Activated naive CD4-positive, alpha-beta T cell treated with anti-CD3 and anti-CD28 coated beads, Interleukin-2, amount 10 ng/mL, durations not matched to agents 7 days and 5 days (primary cell): ENCODE measurements around the gene SPNS2.

ENCODE experiments used
- CTCF ChIA-PET: fragments of 350-600 bp; sonication (Branson Sonifier 250); formaldehyde crosslinking; loops from one replicate; lab custom pipeline; 2021; ENCODE audit warnings: antibody characterized with exemption; lab: Charles Lee
- DNase-seq: peaks from one replicate; pipeline ENCODE4 v3.0.0-alpha.2; 2020
- H3K27ac Mint-ChIP-seq: one replicate; pipeline ENCODE4 v1.8.0; 2021; ENCODE audit warnings: mild to moderate bottlenecking, moderate library complexity, mixed read lengths
- H3K27me3 Mint-ChIP-seq: one replicate; pipeline ENCODE4 v1.8.0; 2021; ENCODE audit warnings: mild to moderate bottlenecking, mixed read lengths
- H3K36me3 Mint-ChIP-seq: one replicate; pipeline ENCODE4 v1.8.0; 2021; ENCODE audit warnings: mixed read lengths
- H3K4me1 Mint-ChIP-seq: one replicate; pipeline ENCODE4 v1.8.0; 2021; ENCODE audit warnings: mixed read lengths
- H3K4me3 Mint-ChIP-seq: one replicate; pipeline ENCODE4 v1.8.0; 2021; ENCODE audit warnings: mild to moderate bottlenecking, moderate library complexity, mixed read lengths
- H3K9me3 Mint-ChIP-seq: one replicate; pipeline ENCODE4 v1.8.0; 2021; ENCODE audit warnings: mixed read lengths

The SPNS2 gene

DNA sequence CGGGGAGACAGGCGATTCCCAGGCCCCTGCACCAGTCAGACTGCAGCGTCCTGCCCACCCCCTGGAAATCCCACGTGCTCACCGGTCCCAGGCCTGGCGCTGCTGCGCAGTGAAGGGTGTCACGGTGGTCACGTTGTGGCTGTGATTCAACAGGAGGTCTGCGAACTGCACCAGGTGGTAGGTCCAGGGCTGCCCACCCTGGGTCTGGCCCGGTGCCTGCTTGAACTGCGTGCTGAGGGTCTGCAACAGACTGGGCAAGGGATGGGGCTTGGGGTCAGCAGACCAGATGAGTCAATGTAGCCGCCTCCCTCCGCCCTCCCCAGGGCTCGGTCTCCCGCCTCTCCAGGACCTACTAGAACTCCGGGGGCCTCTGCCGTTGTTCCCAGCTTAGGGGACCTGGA is 49.4 kb downstream of the SPNS2 start:
- Mint-ChIP-seq H3K27ac (no peak overlapping the region), H3K36me3 (peaks cover 18% of the 10 kb centered on the region), H3K4me1 (no peaks in the 10 kb centered on the region), H3K27me3 (no peaks in the 10 kb centered on the region), H3K4me3 (no peak overlapping the region), H3K9me3 (no peaks in the 10 kb centered on the region)
- DNase-seq: no peak
- CTCF ChIA-PET: no interaction called here

DNA sequence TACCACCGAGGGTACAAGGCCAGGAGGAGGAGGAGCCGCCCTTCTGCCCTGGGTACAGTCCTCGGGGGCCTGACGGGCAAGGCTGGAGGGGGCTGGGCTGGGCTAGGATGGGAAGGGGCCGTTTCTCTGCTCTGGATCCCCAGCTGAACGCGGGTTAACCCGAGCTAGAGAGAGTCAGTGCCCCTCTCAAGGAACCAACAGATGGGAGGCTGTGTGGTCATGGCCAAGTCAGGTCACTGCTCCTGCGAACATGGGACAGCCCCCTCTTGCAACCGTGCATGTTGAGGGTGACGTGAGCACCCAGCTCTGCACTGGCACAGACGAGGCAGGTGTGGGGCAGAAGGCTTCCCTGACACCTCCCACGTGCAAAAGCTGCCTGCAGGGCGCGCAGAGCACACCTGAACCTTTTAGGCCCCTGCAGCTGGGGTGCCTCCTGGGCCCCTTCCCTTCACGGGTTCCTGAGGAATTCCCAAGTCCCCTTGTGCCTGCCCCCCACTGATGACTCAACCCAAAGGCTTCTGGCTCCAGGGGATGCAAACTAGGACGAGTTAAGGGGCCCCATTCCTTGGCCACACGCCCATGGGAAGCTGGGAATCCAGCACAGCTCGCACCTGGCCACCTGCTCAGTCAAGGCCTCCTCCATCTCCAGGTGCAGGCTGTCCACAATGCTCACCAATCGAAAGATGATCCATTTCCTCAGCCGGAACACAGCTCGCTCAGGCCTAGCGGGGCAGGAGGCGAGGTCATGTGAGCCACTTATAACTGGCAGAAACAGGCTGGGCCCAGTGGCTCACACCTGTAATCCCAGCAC is 50.2 kb downstream of the SPNS2 start:
- Mint-ChIP-seq H3K27ac (no peak overlapping the region), H3K4me3 (no peak overlapping the region), H3K4me1 (peaks cover 5% of the 10 kb centered on the region), H3K36me3 (peaks cover 20% of the 10 kb centered on the region), H3K27me3 (no peaks in the 10 kb centered on the region), H3K9me3 (no peaks in the 10 kb centered on the region)
- CTCF ChIA-PET: no interaction called here
- DNase-seq: no peak

DNA sequence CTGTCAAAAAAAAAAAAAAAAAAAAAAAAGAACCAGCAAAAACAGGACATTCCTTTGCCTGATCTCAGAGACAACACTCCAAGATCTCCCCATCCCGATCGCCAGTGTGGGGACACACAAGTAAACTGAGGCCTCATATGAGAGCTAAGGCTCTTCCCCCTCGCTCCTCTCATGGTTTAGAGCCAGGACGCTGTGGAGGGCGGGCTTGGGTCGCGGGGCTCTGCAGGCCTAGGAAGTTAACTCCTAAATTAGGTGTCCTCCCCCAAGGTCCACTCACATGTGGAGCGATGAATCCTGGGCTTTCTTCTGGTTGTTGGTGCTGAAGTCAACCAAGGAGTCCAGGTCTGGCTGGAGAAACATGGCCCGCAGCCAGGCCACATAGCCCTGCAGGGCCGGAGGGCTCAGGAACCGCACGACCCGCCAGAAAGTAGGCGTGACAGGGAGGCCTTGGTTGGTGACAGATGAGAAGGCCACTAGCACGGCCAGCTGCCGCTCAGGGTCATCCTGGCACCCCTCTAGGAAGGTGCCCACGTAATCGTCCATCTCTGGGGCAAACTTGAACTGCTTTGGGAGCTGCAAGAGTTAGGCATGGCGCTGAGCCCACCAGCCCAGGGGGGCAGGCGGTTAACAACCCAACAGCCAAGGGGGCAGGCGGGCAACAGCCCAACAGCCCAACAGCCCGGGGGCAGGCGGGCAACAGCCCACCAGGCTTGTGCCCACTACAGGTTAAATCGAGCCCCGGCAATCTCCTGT is 51.3 kb downstream of the SPNS2 start:
- no peaks in the 10 kb centered on the region for H3K9me3 Mint-ChIP-seq
- CTCF ChIA-PET: interaction anchor here (3.6 kb wide), 1 partner anchor 17 kb away, joined by 15 read pairs; no protein-coding TSS in a partner anchor
- no peak for DNase-seq
- H3K27ac Mint-ChIP-seq: no peak overlapping the region
- H3K36me3 Mint-ChIP-seq: peaks cover 25% of the 10 kb centered on the region
- no peaks in the 10 kb centered on the region for H3K27me3 Mint-ChIP-seq
- no peak overlapping the region for H3K4me3 Mint-ChIP-seq
- H3K4me1 Mint-ChIP-seq: peaks cover 14% of the 10 kb centered on the region

DNA sequence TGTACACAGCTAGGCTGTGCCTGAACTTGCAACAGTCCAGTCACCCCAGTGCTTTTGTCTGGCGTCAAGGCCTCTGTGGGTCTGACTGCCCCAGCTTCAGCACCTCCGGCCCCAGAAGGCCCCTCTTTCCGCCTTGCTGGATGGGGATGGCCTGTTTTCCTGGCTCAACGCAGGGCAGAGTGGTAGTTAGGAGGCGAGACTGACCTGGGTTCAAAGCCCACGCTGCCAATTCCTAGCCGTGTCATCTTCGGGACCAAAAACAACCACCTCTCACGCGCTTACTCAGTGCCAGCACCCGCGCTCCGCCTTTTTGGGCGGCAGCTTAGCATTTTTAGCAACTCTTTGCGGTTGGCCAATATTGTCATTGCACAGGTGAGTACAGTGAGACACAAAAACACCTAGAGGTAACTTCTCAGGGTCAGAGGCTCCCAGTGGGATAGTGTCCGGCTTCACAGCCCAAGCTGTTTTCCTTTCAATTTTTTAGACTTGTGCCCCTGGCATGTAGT is 51.9 kb downstream of the SPNS2 start:
- Mint-ChIP-seq H3K9me3 (no peaks in the 10 kb centered on the region), H3K27ac (no peak overlapping the region), H3K36me3 (peaks cover 25% of the 10 kb centered on the region), H3K4me1 (peaks cover 18% of the 10 kb centered on the region), H3K27me3 (no peaks in the 10 kb centered on the region), H3K4me3 (no peak overlapping the region)
- no peak for DNase-seq
- CTCF ChIA-PET: interaction anchor here (3.6 kb wide), 1 partner anchor 16 kb away, joined by 15 read pairs; no protein-coding TSS in a partner anchor

DNA sequence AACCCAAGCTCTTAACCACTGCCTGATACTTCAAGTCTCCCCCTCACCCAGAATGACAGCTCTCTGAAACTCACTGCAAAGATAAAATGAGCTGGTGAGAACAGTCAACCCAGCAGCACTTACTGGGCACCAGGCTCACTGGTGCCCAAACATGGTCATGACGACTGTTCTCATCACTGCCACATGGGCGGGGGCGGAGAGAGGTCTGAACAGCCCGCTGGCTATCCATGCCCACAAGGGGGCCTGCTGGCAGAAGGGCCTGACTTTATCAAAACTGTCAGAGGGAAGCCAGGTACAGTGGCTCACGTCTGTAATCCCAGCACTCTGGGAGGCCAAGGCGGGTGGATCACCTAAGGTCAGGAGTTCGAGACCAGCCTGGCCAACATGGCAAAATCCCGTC is 52.5 kb downstream of the SPNS2 start:
- Mint-ChIP-seq H3K4me1 (peaks cover 24% of the 10 kb centered on the region), H3K27me3 (no peaks in the 10 kb centered on the region), H3K36me3 (peaks cover 25% of the 10 kb centered on the region), H3K9me3 (no peaks in the 10 kb centered on the region), H3K27ac (no peak overlapping the region), H3K4me3 (no peak overlapping the region)
- CTCF ChIA-PET: interaction anchor here (0.7 to 3.6 kb wide), 2 partner anchors 14 to 16 kb away, joined by 3 to 15 read pairs; no protein-coding TSS in a partner anchor
- no peak for DNase-seq

DNA sequence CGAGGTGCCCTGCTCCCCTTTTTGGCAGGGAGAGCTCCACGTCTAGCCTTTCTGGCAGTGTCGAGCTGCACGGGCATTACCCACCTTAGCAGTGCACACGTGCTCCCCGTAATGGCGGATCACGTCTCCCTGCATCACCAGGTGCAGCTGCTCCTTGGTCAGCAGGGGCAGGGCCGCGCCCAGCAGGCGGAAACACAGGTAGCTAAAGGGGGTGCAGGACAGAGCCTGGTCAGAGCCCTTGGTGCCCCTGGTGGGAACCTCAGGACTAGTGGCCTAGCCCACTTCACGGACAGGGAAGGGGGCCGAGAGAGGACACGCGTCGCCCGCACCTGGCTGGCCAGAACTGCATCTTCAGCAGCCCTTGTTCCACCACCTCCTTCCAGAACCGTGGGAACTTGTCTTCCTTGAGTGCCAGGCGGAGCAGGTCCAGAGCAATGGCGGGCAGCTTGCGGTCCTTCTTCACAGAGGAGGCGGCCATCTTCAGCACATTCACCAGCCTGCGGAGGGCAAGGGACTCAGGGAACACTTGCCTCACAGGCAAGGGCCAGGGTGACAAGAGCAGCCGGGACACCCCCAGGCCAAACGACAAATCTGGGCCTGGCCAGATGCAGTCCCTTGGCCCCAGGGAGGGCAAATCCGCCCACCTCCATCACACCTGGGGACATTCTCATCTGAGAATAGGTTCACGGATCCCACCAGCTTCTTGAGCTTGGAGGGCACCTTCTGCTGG is 53.3 kb downstream of the SPNS2 start:
- DNase-seq: no peak
- H3K36me3 Mint-ChIP-seq: peaks cover 25% of the 10 kb centered on the region
- no peak overlapping the region for H3K27ac Mint-ChIP-seq
- H3K4me3 Mint-ChIP-seq: no peak overlapping the region
- CTCF ChIA-PET: interaction anchor here (0.7 to 3.6 kb wide), 3 partner anchors 13 to 15 kb away, joined by 3 to 15 read pairs (median 5); no protein-coding TSS in a partner anchor
- peaks cover 30% of the 10 kb centered on the region for H3K4me1 Mint-ChIP-seq
- no peaks in the 10 kb centered on the region for H3K9me3 Mint-ChIP-seq
- no peaks in the 10 kb centered on the region for H3K27me3 Mint-ChIP-seq

DNA sequence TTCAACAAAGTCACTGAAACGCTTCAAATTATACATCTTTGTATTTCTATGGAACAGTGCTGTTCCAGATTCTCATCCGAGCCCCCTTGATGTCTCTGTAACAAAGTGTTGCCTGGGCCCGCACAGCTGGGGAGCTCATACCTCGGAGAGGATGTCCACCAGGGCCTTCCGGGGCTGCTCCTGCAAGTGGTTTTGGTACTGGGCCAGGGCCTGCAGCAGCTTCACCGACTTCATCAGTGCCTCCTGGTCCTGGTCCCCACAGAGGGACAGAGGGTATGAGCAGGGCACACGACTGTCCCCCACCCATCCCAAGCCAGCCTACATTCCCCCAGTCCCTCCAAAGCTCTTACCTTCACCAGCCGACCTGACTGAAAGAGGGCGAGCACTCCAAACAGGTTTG is 55.0 kb downstream of the SPNS2 start:
- CTCF ChIA-PET: interaction anchor here (2.5 to 3.6 kb wide), 2 partner anchors 13 kb away, joined by 8 to 15 read pairs; no protein-coding TSS in a partner anchor
- Mint-ChIP-seq H3K27me3 (no peaks in the 10 kb centered on the region), H3K27ac (no peak overlapping the region), H3K4me1 (peaks cover 33% of the 10 kb centered on the region), H3K36me3 (peaks cover 23% of the 10 kb centered on the region), H3K9me3 (no peaks in the 10 kb centered on the region), H3K4me3 (peak overlapping the region; percentile 84)
- DNase-seq: no peak

DNA sequence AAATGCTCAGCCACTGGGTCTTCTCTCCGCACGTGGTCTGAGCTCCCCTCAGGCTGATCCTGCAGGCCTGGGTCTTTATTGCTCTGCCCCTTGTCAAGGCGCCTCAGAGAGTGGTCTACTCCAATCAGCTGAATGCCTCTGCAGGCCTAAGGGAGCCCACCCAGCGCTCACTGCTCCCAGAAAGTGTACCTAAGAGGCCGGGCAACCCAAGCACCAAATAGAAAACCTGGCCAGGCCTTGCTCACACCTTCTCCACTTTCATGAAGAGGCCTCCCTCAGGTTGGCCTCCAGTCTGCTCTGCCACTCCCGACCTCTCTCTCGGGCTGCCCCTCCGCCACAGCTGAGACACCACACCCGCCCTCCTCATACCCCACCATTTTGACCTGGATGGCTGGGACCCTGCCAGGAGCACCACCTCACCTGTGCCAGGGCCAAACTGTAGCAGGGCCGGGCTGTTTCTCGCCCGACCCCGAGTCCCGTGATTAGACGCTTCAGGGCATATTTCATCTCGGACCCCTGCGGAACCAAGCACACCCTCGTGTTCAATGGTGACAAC is 55.8 kb downstream of the SPNS2 start:
- DNase-seq: no peak
- Mint-ChIP-seq H3K27me3 (no peaks in the 10 kb centered on the region), H3K4me1 (peaks cover 33% of the 10 kb centered on the region), H3K36me3 (peaks cover 22% of the 10 kb centered on the region), H3K4me3 (peak overlapping the region; percentile 84), H3K9me3 (no peaks in the 10 kb centered on the region), H3K27ac (peak overlapping the region; percentile 93)
- CTCF ChIA-PET: interaction anchor here (2.5 to 3.3 kb wide), 2 partner anchors 10 to 13 kb away, joined by 8 to 12 read pairs; no protein-coding TSS in a partner anchor

DNA sequence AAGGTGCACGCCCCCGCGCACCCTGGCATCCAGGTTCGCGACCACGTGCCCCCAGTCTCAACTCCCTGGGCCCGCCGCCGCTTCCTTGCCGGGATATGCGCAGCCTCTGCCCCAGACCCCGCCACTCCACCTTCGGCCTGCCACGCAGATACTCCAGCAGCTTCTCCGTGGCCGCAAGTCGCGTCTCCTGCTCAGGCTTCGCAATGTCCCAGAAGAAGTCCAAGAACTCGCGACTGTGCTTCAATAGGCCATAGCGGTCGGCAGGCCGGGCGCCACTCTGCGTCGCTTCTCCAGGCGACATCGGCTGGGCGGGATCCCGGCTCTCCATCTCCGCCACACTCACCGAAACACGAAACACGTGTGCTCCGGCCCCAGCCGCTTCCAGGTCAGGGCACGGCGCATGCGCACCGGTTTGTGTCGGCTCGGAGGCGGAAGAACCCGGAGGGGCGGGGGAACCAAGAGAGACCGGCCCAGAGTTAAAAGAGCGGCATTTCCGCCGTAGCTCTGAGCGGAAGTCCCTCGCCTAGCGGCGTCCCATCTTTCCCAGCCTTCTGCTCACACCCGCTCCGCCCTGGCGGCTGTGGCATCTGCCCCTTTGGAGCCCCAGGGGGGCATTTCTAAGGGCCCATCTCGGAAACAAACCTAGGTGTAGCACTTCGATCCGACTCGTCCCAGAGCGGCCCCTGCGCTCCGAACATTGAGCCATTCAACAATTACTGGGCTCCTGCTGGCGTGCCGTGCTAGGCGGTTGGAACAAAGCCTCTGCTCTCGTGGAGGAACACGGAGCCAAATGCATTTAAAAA is 56.5 kb downstream of the SPNS2 start, which contains the start of gene MYBBP1A:
TSS of gene MYBBP1A (minus strand) at position 388 of the 803 bp plus-strand sequence. CDS start at position 328, 60 bp downstream.
- peaks cover 33% of the 10 kb centered on the region for H3K4me1 Mint-ChIP-seq
- no peaks in the 10 kb centered on the region for H3K27me3 Mint-ChIP-seq
- H3K27ac Mint-ChIP-seq: peak within 1 kb of the TSS; percentile 93
- H3K36me3 Mint-ChIP-seq: peaks cover 19% of the 10 kb centered on the region
- CTCF ChIA-PET: interaction anchor here (2.5 to 3.3 kb wide), 2 partner anchors 10 to 12 kb away, joined by 8 to 12 read pairs; no protein-coding TSS in a partner anchor
- H3K4me3 Mint-ChIP-seq: peak within 1 kb of the TSS; percentile 84
- peak; percentile 98 for DNase-seq
- no peaks in the 10 kb centered on the region for H3K9me3 Mint-ChIP-seq

DNA sequence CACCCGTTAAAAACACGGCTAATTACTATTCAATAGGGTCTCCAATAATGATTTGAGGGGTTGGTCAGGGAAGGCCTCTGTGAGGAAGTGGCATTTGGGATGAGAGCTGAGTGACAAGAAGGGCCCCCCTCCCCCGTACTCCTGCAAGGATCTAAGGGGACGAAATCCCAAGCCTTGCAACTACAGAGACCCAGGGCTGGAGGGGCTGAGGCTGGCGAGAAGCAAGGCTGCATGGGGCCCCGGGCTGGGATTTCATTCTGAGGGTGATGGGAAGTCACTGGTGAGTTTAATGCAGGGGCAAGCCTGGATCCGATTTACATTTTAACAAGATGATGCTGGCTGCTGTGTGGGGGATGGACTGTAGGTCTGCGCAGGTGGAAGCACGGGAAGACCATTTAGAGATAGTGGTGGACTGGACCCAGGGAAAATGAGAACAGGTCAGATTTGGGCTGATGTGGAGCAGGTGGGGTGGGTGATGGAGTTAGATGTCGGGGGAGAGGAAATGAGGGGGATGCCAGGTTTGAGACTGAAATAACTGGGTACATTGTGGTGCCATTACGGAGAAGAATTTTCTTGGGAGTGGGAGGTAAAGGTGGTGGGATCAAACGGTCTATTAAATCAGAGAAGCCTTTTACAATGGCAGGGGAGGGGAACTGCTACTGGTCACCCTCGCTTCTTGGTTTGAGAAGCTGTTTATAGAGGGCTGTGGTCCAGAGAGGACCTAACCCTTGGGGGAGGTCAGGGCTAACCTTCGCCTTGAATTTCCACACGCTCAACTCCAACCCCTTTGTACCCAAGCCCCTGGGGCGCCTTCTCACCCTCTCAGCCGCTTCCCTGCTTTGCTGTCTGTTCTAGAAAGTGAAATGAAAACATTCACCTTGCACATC is 57.4 kb downstream of the SPNS2 start:
- H3K27ac Mint-ChIP-seq: peak overlapping the region; percentile 93
- no peaks in the 10 kb centered on the region for H3K9me3 Mint-ChIP-seq
- H3K36me3 Mint-ChIP-seq: peaks cover 13% of the 10 kb centered on the region
- CTCF ChIA-PET: interaction anchor here (2.5 to 3.3 kb wide), 2 partner anchors 9 to 11 kb away, joined by 8 to 12 read pairs; no protein-coding TSS in a partner anchor
- no peak for DNase-seq
- H3K27me3 Mint-ChIP-seq: no peaks in the 10 kb centered on the region
- peak overlapping the region; percentile 84 for H3K4me3 Mint-ChIP-seq
- peaks cover 36% of the 10 kb centered on the region for H3K4me1 Mint-ChIP-seq

DNA sequence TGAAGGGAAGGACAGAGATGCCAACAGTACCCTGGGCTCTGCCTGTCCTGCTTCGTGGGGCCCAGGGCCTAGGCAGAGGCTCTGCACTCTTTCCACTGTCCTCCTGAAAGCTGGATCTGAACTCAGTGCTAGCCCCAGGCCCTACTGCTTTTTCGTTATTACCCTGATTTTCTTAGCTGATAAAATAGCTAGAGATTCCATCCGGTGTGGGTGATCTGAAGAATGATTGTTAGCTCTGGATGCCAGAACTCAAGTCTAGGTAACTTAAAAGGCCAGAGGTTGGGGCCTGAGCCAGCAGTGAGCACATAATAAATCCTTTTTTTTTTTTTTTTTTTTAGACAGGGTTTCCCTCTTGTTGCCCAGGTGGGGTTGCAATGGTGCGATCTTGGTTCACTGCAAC is 58.3 kb downstream of the SPNS2 start:
- no peaks in the 10 kb centered on the region for H3K9me3 Mint-ChIP-seq
- peaks cover 13% of the 10 kb centered on the region for H3K36me3 Mint-ChIP-seq
- H3K27me3 Mint-ChIP-seq: no peaks in the 10 kb centered on the region
- H3K27ac Mint-ChIP-seq: no peak overlapping the region
- no peak overlapping the region for H3K4me3 Mint-ChIP-seq
- peaks cover 44% of the 10 kb centered on the region for H3K4me1 Mint-ChIP-seq
- DNase-seq: no peak
- CTCF ChIA-PET: interaction anchor here (1.1 to 3.3 kb wide), 2 partner anchors 8 to 10 kb away, joined by 9 to 12 read pairs; no protein-coding TSS in a partner anchor
